K562 (cell line): ENCODE data around the gene CDC14A. TPM values are rescaled to one million over a fixed set of nuclear protein-coding genes. Genes with fewer than 3 reads are reported as not detected.

Experiments
- ATAC-seq: fragments of 200-7000 bp; cut with Tn5 transposase; 3 replicates; pipeline ENCODE4 v1.9.1; 2020; ENCODE audit warnings: moderate library complexity
- BruUV-seq: library from RNA; stranded (reverse); fragments of 400-500 nt; replicated peaks from 2 replicates; lab custom pipeline; 2021; lab: Mats Ljungman, UMichigan
- CTCF ChIA-PET: fragments of 300-600 bp; formaldehyde crosslinking; extraction: SDS; loops from one replicate; lab custom pipeline; 2021; ENCODE audit warnings: low intra/inter-chr PET ratio; lab: Yijun Ruan, JAX
- POLR2A ChIA-PET: fragments of 300-600, 350-650 bp; sonication (Branson Sonifier 250); formaldehyde crosslinking; extraction: SDS; loops from one replicate; lab custom pipeline; 2021; ENCODE audit warnings: antibody characterized with exemption, inconsistent platforms; lab: Yijun Ruan, JAX
- DNase-seq, 4 experiments: peaks; one replicate each; pipeline versions ENCODE4 v3.0.0 to v3.0.0-alpha.2; 2011 to 2018; ENCODE audit warnings: low spot score in 3 of 4, mixed read lengths in 3 of 4; ENCODE audit errors: extremely low read depth in 1 of 4
- FAIRE-seq: peaks from 2 replicates; lab custom pipeline; 2011; peaks lifted over from hg19 to GRCh38; lab: Jason Lieb, UNC
- H2AFZ ChIP-seq: 2 replicates; pipeline ENCODE4 v1.6.0; 2011; ENCODE audit warnings: low read depth, low read length, control low read depth, inconsistent platforms
- H3K27ac ChIP-seq: fragments of 200-600 bp; 3 replicates; pipeline ENCODE4 v1.8.0; 2011; ENCODE audit warnings: low read depth, mild to moderate bottlenecking, control low read depth, inconsistent platforms, low read length, moderate library complexity, mixed read lengths; ENCODE audit errors: extremely low read depth
- H3K27me3 ChIP-seq, 2 experiments: fragments of 300-600 bp in 1 of 2; 2 replicates in 1 of 2; 3 replicates in 1 of 2; pipeline versions ENCODE4 v1.6.0 to v1.8.0; 2011; ENCODE audit warnings: inconsistent platforms in 2 of 2, low read length in 2 of 2, mild to moderate bottlenecking in 1 of 2, mixed read lengths in 1 of 2, moderate library complexity in 1 of 2; ENCODE audit not compliant: control insufficient read depth in 2 of 2, insufficient read depth in 2 of 2
- H3K36me3 ChIP-seq: fragments of 300-600 bp; 3 replicates; pipeline ENCODE4 v1.8.0; 2011; ENCODE audit warnings: mild to moderate bottlenecking, low read length, inconsistent platforms; ENCODE audit not compliant: control insufficient read depth, insufficient read depth
- H3K4me1 ChIP-seq, 2 experiments: fragments of 200-600 bp in 1 of 2; replicated peaks in 1 of 2; 2 replicates in 1 of 2; 3 replicates in 1 of 2; pipeline versions ENCODE4 v1.5.1 to v1.8.0; 2011; ENCODE audit warnings: inconsistent platforms in 2 of 2, low read length in 2 of 2, mild to moderate bottlenecking in 1 of 2, mixed read lengths in 1 of 2, moderate library complexity in 1 of 2; ENCODE audit not compliant: control insufficient read depth in 2 of 2, insufficient read depth in 2 of 2
- H3K4me2 ChIP-seq: 2 replicates; pipeline ENCODE4 v1.6.1; 2011; ENCODE audit warnings: low read length, control low read depth, inconsistent platforms, mixed read lengths; ENCODE audit not compliant: insufficient read depth
- H3K4me3 ChIP-seq: fragments of 200-600 bp; sonication (generic), shearing (Covaris generic); 2 replicates; pipeline ENCODE4 v1.5.1; 2016; ENCODE audit warnings: control low read depth, inconsistent platforms
- H3K79me2 ChIP-seq: fragments of 200-600 bp; 3 replicates; pipeline ENCODE4 v1.8.0; 2011; ENCODE audit warnings: low read length, inconsistent platforms; ENCODE audit not compliant: control insufficient read depth, insufficient read depth
- H3K9ac ChIP-seq, 2 experiments: 2 replicates each; pipeline versions ENCODE4 v1.6.0 to v1.6.1; 2011; ENCODE audit warnings: low read depth in 2 of 2, low read length in 2 of 2, control low read depth in 1 of 2, inconsistent platforms in 1 of 2, mild to moderate bottlenecking in 1 of 2, mixed read lengths in 1 of 2; ENCODE audit not compliant: insufficient read depth in 1 of 2
- H3K9me1 ChIP-seq: one replicate; pipeline ENCODE4 v1.6.0; 2011; ENCODE audit warnings: inconsistent platforms, mild to moderate bottlenecking, low read length, moderate library complexity; ENCODE audit not compliant: control insufficient read depth, insufficient read depth
- H3K9me3 ChIP-seq: replicated peaks from 2 replicates; pipeline ENCODE4 v1.5.1; 2011; ENCODE audit warnings: low read depth, low read length, inconsistent platforms; ENCODE audit not compliant: control insufficient read depth, insufficient read depth
- H4K20me1 ChIP-seq: replicated peaks from 2 replicates; pipeline ENCODE4 v1.6.1; 2011; ENCODE audit warnings: low read length, inconsistent platforms, mixed read lengths; ENCODE audit not compliant: control insufficient read depth, insufficient read depth
- CC2D1A ChIP-seq: fragments of 450-650 bp; IDR thresholded peaks from 2 replicates; pipeline ENCODE4 v1.6.1; 2017; ENCODE audit warnings: mild to moderate bottlenecking
- DNMT1 ChIP-seq: fragments of 450-650 bp; IDR thresholded peaks from 2 replicates; pipeline ENCODE4 v1.6.1; 2016; ENCODE audit warnings: antibody characterized with exemption, mild to moderate bottlenecking
- MYBL2 ChIP-seq, 2 experiments: fragments of 450-650 bp in 1 of 2; sonication (generic) in 1 of 2; formaldehyde crosslinking in 1 of 2; IDR thresholded peaks; 2 replicates each; pipeline versions ENCODE4 v1.6.1 to v1.8.1; 2017 to 2022; ENCODE audit warnings: borderline replicate concordance in 1 of 2, inconsistent platforms in 1 of 2, low read depth in 1 of 2, mild to moderate bottlenecking in 1 of 2, missing genetic modification reagents in 1 of 2, moderate library complexity in 1 of 2
- NFIX ChIP-seq: fragments of 250-450 bp; sonication (Bioruptor Pico); IDR thresholded peaks from 2 replicates; pipeline ENCODE4 v1.4.0; 2020; ENCODE audit warnings: low read depth, mild to moderate bottlenecking, moderate library complexity
- PHF21A ChIP-seq: fragments of 450-650 bp; IDR thresholded peaks from 2 replicates; pipeline ENCODE4 v1.6.1; 2017; ENCODE audit warnings: low read depth, borderline replicate concordance
- STAT5A ChIP-seq: IDR thresholded peaks from 2 replicates; pipeline ENCODE4 v1.6.1; 2012; ENCODE audit warnings: low read length, inconsistent platforms, borderline replicate concordance
- ZBTB7A ChIP-seq: IDR thresholded peaks from 2 replicates; pipeline ENCODE4 v1.6.1; 2011; ENCODE audit warnings: low read depth, mild to moderate bottlenecking, low read length, moderate library complexity, borderline replicate concordance; ENCODE audit not compliant: control insufficient read depth
- ZNF354B ChIP-seq: fragments of 250-450 bp; sonication (Bioruptor Pico); IDR thresholded peaks from 2 replicates; pipeline ENCODE4 v1.4.0; 2020
- WGBS: fragments of 100-300 bp; shearing (Covaris generic); methylation state at CpG from one replicate; pipeline ENCODE4 v1.1.6; 2016; ENCODE audit warnings: low coverage, mixed read lengths; ENCODE audit not compliant: insufficient coverage; ENCODE audit errors: missing lambda C conversion rate; 5-methylcytosine and 5-hydroxymethylcytosine counted together
- in situ Hi-C: fragments of 300-500 bp; cut with MboI; formaldehyde crosslinking; loops from 4 replicates; pipeline ENCODE4 v1.15.0; 2018; ENCODE audit warnings: inconsistent platforms, mixed read lengths
- intact Hi-C: fragments of 100-400 bp; cut with micrococcal nuclease; formaldehyde crosslinking; loops from 2 replicates; pipeline ENCODE4 v1.14.2; 2022
- polyA plus RNA-seq, 8 experiments: library from polyadenylated mRNA; depleted of rRNA in 4 of 8; stranded (reverse) in 5 of 8; unstranded in 3 of 8; fragments of >200 nt; fragmentation: Nextera tagmentation in 2 of 8; fragmentation: Illumina TruSeq in 1 of 8; extraction: Ambion mirVana in 2 of 8; extraction: Trizol in 1 of 8; gene quantifications; 2 replicates each; pipeline versions ENCODE4 v1.2.1 to v1.2.3, GENCODE V29; 2011 to 2014; ENCODE audit warnings: inconsistent platforms in 1 of 8, missing spikeins in 1 of 8
- total RNA-seq, 7 experiments: library from RNA; depleted of rRNA in 6 of 7; stranded (reverse); fragments of >200 nt in 6 of 7; fragmentation: Illumina TruSeq in 2 of 7; extraction: Trizol in 2 of 7; gene quantifications; 2 replicates each; pipeline versions ENCODE4 v1.2.1 to v1.2.3, GENCODE V29; 2011 to 2021; ENCODE audit warnings: low replicate concordance in 1 of 7
- TF ChIP-seq, protein P1 (sequence below): fragments of 450-650 bp; formaldehyde crosslinking; IDR thresholded peaks from 2 replicates; pipeline ENCODE4 v1.4.0; 2022; ENCODE audit warnings: mild to moderate bottlenecking, moderate library complexity
- TF ChIP-seq, protein P2 (sequence below): sonication (generic); formaldehyde crosslinking; IDR thresholded peaks from 2 replicates; pipeline ENCODE4 v1.5.0; 2020; ENCODE audit warnings: missing genetic modification reagents
- TF ChIP-seq, protein P3 (sequence below): sonication (generic); formaldehyde crosslinking; IDR thresholded peaks from 2 replicates; pipeline ENCODE4 v1.9.0; 2022; ENCODE audit warnings: mild to moderate bottlenecking, missing genetic modification reagents
- TF ChIP-seq, protein P4 (sequence below): sonication (generic); formaldehyde crosslinking; IDR thresholded peaks from 2 replicates; pipeline ENCODE4 v1.8.1; 2023; ENCODE audit warnings: mild to moderate bottlenecking, missing genetic modification reagents, moderate library complexity
- TF ChIP-seq, protein P5 (sequence below), 2 experiments: fragments of 450-650 bp; conservative IDR thresholded peaks; 2 replicates each; pipeline ENCODE4 v1.6.1; 2017; ENCODE audit warnings: mild to moderate bottlenecking in 2 of 2, moderate library complexity in 2 of 2
- TF ChIP-seq, protein P6 (sequence below): sonication (generic); formaldehyde crosslinking; IDR thresholded peaks from 2 replicates; pipeline ENCODE4 v1.8.0; 2022; ENCODE audit warnings: missing genetic modification reagents, mild to moderate bottlenecking, moderate library complexity, borderline replicate concordance

Gene CDC14A
- total and polyA plus RNA-seq, 9 of the 15 experiments (the other 6 are each of a cell fraction or from before 2014, with no cell fraction given) = 17.0 to 74.3 (median 33.4) TPM

DNA sequence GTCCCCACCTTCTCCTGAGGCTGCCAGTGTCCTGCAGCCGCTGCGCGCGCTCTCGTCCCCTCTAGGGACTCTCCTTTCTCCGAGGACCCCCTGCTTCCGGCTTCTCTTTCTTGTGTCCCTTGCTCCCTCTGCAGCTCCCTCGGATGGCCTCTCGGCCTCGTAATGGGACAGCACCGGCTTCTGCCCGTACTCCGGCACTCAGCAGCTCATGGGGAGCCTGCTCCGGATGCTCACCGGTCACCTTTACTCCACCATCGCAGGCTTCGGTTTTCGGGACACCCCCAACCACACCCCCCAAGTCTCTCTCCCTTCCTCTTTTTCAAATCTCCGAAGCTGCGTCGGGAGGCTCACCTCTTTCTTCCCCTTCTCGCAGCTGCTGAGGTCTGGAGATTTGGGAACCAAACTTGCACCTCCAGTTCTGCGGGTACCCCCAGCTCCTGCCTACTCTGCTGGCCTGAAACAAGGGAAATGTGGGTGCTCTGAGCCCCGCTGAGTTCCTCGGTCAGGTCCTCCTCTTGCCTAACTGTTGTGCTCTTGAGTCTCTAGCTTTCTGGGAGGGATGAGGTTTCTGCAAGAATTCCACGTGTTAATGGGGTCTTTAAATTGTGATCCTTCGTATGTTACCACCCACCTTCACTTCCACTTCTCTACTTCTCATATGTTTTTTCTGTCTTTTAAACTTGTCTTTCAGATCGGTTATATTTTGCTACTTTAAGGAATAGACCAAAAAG is 930 bp downstream of the CDC14A start:
- H3K27ac ChIP-seq = peak overlapping the region; percentile 98
- TF ChIP-seq MYBL2 (IDR thresholded peaks at IDR 0.05; ENCODE audit: low read depth) (no peak), MYBL2 (CRISPR knock-in tag; IDR thresholded peaks at IDR 0.05; ENCODE audit: borderline replicate concordance) (no peak), ZBTB7A (no peak; the same call in 1 of the 2 replicates), CC2D1A (no peak), STAT5A (no peak), PHF21A (no peak), NFIX (CRISPR knock-in tag) (no peak), DNMT1 (no peak), ZNF354B (CRISPR knock-in tag) (no peak)
- TF ChIP-seq, protein P1, sequence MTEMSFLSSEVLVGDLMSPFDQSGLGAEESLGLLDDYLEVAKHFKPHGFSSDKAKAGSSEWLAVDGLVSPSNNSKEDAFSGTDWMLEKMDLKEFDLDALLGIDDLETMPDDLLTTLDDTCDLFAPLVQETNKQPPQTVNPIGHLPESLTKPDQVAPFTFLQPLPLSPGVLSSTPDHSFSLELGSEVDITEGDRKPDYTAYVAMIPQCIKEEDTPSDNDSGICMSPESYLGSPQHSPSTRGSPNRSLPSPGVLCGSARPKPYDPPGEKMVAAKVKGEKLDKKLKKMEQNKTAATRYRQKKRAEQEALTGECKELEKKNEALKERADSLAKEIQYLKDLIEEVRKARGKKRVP (CRISPR knock-in tag) = no peak
- TF ChIP-seq, protein P2, sequence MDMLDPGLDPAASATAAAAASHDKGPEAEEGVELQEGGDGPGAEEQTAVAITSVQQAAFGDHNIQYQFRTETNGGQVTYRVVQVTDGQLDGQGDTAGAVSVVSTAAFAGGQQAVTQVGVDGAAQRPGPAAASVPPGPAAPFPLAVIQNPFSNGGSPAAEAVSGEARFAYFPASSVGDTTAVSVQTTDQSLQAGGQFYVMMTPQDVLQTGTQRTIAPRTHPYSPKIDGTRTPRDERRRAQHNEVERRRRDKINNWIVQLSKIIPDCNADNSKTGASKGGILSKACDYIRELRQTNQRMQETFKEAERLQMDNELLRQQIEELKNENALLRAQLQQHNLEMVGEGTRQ (CRISPR knock-in tag) = no peak
- TF ChIP-seq, protein P3, sequence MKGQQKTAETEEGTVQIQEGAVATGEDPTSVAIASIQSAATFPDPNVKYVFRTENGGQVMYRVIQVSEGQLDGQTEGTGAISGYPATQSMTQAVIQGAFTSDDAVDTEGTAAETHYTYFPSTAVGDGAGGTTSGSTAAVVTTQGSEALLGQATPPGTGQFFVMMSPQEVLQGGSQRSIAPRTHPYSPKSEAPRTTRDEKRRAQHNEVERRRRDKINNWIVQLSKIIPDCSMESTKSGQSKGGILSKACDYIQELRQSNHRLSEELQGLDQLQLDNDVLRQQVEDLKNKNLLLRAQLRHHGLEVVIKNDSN (CRISPR knock-in tag) = no peak
- TF ChIP-seq, protein P4, sequence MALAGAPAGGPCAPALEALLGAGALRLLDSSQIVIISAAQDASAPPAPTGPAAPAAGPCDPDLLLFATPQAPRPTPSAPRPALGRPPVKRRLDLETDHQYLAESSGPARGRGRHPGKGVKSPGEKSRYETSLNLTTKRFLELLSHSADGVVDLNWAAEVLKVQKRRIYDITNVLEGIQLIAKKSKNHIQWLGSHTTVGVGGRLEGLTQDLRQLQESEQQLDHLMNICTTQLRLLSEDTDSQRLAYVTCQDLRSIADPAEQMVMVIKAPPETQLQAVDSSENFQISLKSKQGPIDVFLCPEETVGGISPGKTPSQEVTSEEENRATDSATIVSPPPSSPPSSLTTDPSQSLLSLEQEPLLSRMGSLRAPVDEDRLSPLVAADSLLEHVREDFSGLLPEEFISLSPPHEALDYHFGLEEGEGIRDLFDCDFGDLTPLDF (CRISPR knock-in tag) = no peak
- TF ChIP-seq, protein P5, sequence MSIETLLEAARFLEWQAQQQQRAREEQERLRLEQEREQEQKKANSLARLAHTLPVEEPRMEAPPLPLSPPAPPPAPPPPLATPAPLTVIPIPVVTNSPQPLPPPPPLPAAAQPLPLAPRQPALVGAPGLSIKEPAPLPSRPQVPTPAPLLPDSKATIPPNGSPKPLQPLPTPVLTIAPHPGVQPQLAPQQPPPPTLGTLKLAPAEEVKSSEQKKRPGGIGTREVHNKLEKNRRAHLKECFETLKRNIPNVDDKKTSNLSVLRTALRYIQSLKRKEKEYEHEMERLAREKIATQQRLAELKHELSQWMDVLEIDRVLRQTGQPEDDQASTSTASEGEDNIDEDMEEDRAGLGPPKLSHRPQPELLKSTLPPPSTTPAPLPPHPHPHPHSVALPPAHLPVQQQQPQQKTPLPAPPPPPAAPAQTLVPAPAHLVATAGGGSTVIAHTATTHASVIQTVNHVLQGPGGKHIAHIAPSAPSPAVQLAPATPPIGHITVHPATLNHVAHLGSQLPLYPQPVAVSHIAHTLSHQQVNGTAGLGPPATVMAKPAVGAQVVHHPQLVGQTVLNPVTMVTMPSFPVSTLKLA (conservative IDR thresholded peaks at IDR 0.05) = peak; percentile 29 to 43; a peak in 2 of 4 replicates
- TF ChIP-seq, protein P6, sequence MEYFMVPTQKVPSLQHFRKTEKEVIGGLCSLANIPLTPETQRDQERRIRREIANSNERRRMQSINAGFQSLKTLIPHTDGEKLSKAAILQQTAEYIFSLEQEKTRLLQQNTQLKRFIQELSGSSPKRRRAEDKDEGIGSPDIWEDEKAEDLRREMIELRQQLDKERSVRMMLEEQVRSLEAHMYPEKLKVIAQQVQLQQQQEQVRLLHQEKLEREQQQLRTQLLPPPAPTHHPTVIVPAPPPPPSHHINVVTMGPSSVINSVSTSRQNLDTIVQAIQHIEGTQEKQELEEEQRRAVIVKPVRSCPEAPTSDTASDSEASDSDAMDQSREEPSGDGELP = no peak

More for the DNA sequence above, 930 bp downstream of the CDC14A start:
- Histone ChIP-seq H3K4me2 (peak overlapping the region; percentile 97), H3K27me3 (no peaks in the 10 kb centered on the region), H2AFZ (peak overlapping the region; percentile 82), H3K9me3 (no peaks in the 10 kb centered on the region), H3K9me1 (no peaks in the 10 kb centered on the region), H3K4me1 (peaks cover 21 to 37% of the 10 kb centered on the region in 2 experiments), H3K36me3 (peaks cover 29% of the 10 kb centered on the region; the same call in 2 of the 3 replicates), H3K79me2 (peaks cover 60% of the 10 kb centered on the region), H4K20me1 (no peaks in the 10 kb centered on the region; the same call in 1 of the 2 replicates), H3K9ac (peak overlapping the region; percentile 64 to 95), H3K4me3 (peak overlapping the region; percentile 91)
- ChIA-PET POLR2A (interaction anchor here (0.6 to 5.2 kb wide), 10 partner anchors 10 to 807 kb away, joined by 3 to 136 read pairs (median 4); partner anchors contain the start of gene RTCA), CTCF (no interaction called here)
- FAIRE-seq (no peak), DNase-seq (peak in 3 of 4 experiments; percentile 41 to 48 (median 43)), ATAC-seq (peak; percentile 30)
- in situ Hi-C loops (no loop called here), intact Hi-C loops (loop anchor here (5.0 to 10.0 kb wide), 4 partner anchors 86 to 586 kb away; partner anchors contain the start of genes DBT, FRRS1, RTCA and SASS6)
- 1% methylated on average over 28 of the region's 28 CpGs for WGBS
- no TSS peak for BruUV-seq
